Ishikawa (cell line): ENCODE measurements around the gene HMX1.

Experiments used
- CEBPB ChIP-seq: IDR thresholded peaks from 2 replicates; pipeline ENCODE4 v1.6.1; 2012
- CREB1 ChIP-seq: IDR thresholded peaks from 2 replicates; pipeline ENCODE4 v1.6.1; 2012; ENCODE audit warnings: low read depth
- EGR1 ChIP-seq: IDR thresholded peaks from 2 replicates; pipeline ENCODE4 v1.6.1; 2012
- EP300 ChIP-seq: IDR thresholded peaks from 2 replicates; pipeline ENCODE4 v1.6.1; 2012; ENCODE audit warnings: borderline replicate concordance
- FOXM1 ChIP-seq: IDR thresholded peaks from 2 replicates; pipeline ENCODE4 v1.6.1; 2012; ENCODE audit warnings: low read depth, borderline replicate concordance
- NFIC ChIP-seq: IDR thresholded peaks from 2 replicates; pipeline ENCODE4 v1.6.1; 2012
- RAD21 ChIP-seq: IDR thresholded peaks from 2 replicates; pipeline ENCODE4 v1.6.1; 2012; ENCODE audit warnings: low read depth
- TAF1 ChIP-seq: IDR thresholded peaks from 2 replicates; pipeline ENCODE4 v1.6.1; 2012; ENCODE audit warnings: low read depth, mild to moderate bottlenecking
- TCF12 ChIP-seq: IDR thresholded peaks from 2 replicates; pipeline ENCODE4 v1.6.1; 2012; ENCODE audit warnings: low read depth
- TEAD4 ChIP-seq: IDR thresholded peaks from 2 replicates; pipeline ENCODE4 v1.6.1; 2012
- YY1 ChIP-seq: IDR thresholded peaks from 2 replicates; pipeline ENCODE4 v1.6.1; 2012; ENCODE audit warnings: low read depth
- ZBTB7A ChIP-seq: IDR thresholded peaks from 2 replicates; pipeline ENCODE4 v1.6.1; 2012; ENCODE audit warnings: low read depth
- TF ChIP-seq, protein P1 (sequence below): IDR thresholded peaks from 2 replicates; pipeline ENCODE4 v1.6.1; 2012
- TF ChIP-seq, protein P2 (sequence below): IDR thresholded peaks from 2 replicates; pipeline ENCODE4 v1.6.1; 2012
- TF ChIP-seq, protein P3 (sequence below): IDR thresholded peaks from 2 replicates; pipeline ENCODE4 v1.6.1; 2012; ENCODE audit warnings: low read depth, mild to moderate bottlenecking

Gene HMX1

DNA sequence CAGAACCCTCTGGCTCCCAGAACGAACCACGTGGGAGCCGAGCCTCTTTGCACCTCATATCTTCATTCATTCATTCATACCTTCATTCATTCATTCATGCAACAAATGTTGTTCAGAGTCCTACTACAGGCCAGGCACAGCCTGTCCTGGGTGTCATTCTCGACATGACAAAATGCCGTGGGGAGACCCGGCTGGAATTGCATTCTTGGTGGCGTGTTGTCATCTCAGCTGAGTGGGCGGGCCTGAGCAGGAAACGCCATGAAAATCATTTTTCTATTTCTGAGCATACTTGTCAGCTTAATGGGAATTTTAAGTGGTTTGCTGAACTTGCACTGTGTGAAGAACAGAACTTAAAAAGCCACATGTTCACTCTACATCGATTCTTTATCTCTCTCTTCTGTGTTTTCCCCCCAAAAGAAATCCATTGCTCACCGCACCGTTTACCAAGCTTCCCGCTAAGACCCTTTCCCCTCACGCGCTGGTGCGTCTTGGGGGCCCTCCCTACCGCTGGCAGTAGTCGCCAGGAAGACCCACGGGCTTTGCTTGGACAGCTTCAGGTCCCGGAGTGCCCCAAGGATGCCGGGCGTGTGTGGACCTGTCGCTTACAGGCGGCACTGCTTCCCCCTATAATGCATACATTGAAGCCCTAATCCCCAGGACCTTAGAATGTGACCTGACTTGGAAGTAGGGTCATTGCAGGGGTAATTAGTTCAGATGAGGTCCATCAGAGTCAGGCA lies 41.6 kb upstream of the HMX1 start:
- TF ChIP-seq FOXM1 (no peak), CREB1 (no peak), NFIC (no peak), YY1 (no peak), EP300 (no peak), TAF1 (no peak), TCF12 (no peak), EGR1 (no peak), RAD21 (no peak), TEAD4 (no peak), CEBPB (no peak), ZBTB7A (no peak)
- TF ChIP-seq, protein P1, sequence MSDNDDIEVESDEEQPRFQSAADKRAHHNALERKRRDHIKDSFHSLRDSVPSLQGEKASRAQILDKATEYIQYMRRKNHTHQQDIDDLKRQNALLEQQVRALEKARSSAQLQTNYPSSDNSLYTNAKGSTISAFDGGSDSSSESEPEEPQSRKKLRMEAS, result no peak
- TF ChIP-seq, protein P2, sequence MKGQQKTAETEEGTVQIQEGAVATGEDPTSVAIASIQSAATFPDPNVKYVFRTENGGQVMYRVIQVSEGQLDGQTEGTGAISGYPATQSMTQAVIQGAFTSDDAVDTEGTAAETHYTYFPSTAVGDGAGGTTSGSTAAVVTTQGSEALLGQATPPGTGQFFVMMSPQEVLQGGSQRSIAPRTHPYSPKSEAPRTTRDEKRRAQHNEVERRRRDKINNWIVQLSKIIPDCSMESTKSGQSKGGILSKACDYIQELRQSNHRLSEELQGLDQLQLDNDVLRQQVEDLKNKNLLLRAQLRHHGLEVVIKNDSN, result no peak
- TF ChIP-seq, protein P3, sequence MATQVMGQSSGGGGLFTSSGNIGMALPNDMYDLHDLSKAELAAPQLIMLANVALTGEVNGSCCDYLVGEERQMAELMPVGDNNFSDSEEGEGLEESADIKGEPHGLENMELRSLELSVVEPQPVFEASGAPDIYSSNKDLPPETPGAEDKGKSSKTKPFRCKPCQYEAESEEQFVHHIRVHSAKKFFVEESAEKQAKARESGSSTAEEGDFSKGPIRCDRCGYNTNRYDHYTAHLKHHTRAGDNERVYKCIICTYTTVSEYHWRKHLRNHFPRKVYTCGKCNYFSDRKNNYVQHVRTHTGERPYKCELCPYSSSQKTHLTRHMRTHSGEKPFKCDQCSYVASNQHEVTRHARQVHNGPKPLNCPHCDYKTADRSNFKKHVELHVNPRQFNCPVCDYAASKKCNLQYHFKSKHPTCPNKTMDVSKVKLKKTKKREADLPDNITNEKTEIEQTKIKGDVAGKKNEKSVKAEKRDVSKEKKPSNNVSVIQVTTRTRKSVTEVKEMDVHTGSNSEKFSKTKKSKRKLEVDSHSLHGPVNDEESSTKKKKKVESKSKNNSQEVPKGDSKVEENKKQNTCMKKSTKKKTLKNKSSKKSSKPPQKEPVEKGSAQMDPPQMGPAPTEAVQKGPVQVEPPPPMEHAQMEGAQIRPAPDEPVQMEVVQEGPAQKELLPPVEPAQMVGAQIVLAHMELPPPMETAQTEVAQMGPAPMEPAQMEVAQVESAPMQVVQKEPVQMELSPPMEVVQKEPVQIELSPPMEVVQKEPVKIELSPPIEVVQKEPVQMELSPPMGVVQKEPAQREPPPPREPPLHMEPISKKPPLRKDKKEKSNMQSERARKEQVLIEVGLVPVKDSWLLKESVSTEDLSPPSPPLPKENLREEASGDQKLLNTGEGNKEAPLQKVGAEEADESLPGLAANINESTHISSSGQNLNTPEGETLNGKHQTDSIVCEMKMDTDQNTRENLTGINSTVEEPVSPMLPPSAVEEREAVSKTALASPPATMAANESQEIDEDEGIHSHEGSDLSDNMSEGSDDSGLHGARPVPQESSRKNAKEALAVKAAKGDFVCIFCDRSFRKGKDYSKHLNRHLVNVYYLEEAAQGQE, result no peak

DNA sequence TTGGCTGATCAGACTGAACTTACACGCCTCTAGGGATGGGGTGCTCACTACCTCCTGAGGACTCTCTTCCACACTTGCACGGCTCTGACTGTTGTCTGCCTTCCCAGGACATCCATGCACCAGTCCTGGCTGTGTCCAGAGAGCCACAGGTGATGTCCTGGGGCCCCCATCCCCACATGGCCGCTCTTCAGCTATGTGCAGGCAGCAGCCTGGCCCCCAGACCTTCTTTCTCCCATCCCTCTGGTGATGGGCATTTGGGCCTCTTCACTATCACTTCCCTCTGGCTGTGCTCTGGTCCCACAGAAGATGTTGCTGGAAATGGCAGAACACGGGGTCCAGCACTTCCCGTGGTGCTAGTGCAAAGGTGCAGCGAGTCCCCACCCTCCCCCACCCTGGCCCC lies 40.9 kb upstream of the HMX1 start:
- TF ChIP-seq NFIC, result no peak
- TF ChIP-seq, protein P2, result no peak
- TF ChIP-seq ZBTB7A, result no peak
- no peak for TF ChIP-seq TEAD4
- TF ChIP-seq TCF12, result no peak
- no peak for TF ChIP-seq RAD21
- TF ChIP-seq, protein P1, result no peak
- TF ChIP-seq EGR1, result no peak
- no peak for TF ChIP-seq YY1
- TF ChIP-seq CREB1, result no peak
- no peak for TF ChIP-seq EP300
- TF ChIP-seq CEBPB, result no peak
- TF ChIP-seq FOXM1, result no peak
- TF ChIP-seq, protein P3, result no peak
- no peak for TF ChIP-seq TAF1

DNA sequence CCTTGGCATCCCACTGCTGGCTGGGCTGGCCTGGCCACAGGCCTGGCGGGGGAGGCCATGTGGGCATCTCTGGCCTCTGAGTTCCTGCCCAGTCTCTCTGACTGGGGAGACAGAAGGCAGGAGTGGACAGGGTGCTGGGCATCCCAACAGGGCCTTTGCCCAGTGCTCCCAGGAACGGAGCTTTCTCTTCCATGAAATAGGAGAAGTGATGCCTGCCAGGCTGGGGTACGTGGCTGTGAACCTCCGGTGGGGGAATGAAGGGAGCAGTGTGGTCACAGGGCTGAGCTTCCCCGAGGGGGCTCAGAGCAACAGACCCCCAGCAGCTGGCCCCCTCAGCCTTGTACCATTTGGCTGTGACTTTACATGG lies 40.4 kb upstream of the HMX1 start:
- TF ChIP-seq CEBPB, result no peak
- no peak for TF ChIP-seq ZBTB7A
- no peak for TF ChIP-seq TAF1
- TF ChIP-seq, protein P2, result no peak
- TF ChIP-seq EGR1, result no peak
- TF ChIP-seq RAD21, result no peak
- no peak for TF ChIP-seq TEAD4
- TF ChIP-seq FOXM1, result no peak
- no peak for TF ChIP-seq YY1
- TF ChIP-seq CREB1, result no peak
- no peak for TF ChIP-seq TCF12
- TF ChIP-seq, protein P3, result no peak
- no peak for TF ChIP-seq EP300
- TF ChIP-seq NFIC, result no peak
- TF ChIP-seq, protein P1, result no peak
